ENCODE data around the gene SPTB.

SPTB gene

GRCh38 chr14:64718762-64719161, 160.9 kb downstream of the SPTB start:
- Histone ChIP-seq H4K20me1 (ENCODE audit: insufficient read depth, low read length) (no peaks in the 10 kb centered on the region), H2AFZ (ENCODE audit: low read length) (no peak overlapping the region), H3K9ac (ENCODE audit: low read length) (no peak overlapping the region), H3K27me3 (replicated peaks; ENCODE audit: insufficient read depth, low read length) (no peaks in the 10 kb centered on the region), H3K4me1 (ENCODE audit: low read length) (no peaks in the 10 kb centered on the region), H3K27ac (ENCODE audit: low read length) (no peak overlapping the region), H3K79me2 (ENCODE audit: low read length) (no peaks in the 10 kb centered on the region), H3K9me2 (replicated peaks; ENCODE audit: insufficient read depth, low read length) (no peaks in the 10 kb centered on the region), H3K9me3 (replicated peaks; ENCODE audit: insufficient read depth, low read length) (no peaks in the 10 kb centered on the region), H3K36me3 (replicated peaks; ENCODE audit: insufficient read depth, low read length) (no peaks in the 10 kb centered on the region), H3K4me3 (ENCODE audit: low read length) (no peak overlapping the region), H3K4me2 (ENCODE audit: low read depth, low read length) (no peak overlapping the region), H3F3A (ENCODE audit: insufficient read depth, low read length) (no peaks in the 10 kb centered on the region)
- TF ChIP-seq CTCF (IDR thresholded peaks at IDR 0.05; ENCODE audit: low read length) (no peak), EZH2phosphoT487 (IDR thresholded peaks at IDR 0.05; ENCODE audit: low read length) (no peak), EZH2 (optimal IDR thresholded peaks at IDR 0.05; ENCODE audit: low read depth, low read length) (no peak)
- DNase-seq, result no peak

GRCh38 chr14:64717870-64718269, 161.8 kb downstream of the SPTB start:
- H3K4me3 ChIP-seq (ENCODE audit: low read length), result no peak overlapping the region
- no peaks in the 10 kb centered on the region for H4K20me1 ChIP-seq (ENCODE audit: insufficient read depth, low read length)
- no peak overlapping the region for H3K4me2 ChIP-seq (ENCODE audit: low read depth, low read length)
- H3K4me1 ChIP-seq (ENCODE audit: low read length), result no peaks in the 10 kb centered on the region
- no peaks in the 10 kb centered on the region for H3F3A ChIP-seq (ENCODE audit: insufficient read depth, low read length)
- H3K9ac ChIP-seq (ENCODE audit: low read length), result no peak overlapping the region
- H2AFZ ChIP-seq (ENCODE audit: low read length), result no peak overlapping the region
- no peak for DNase-seq
- H3K27ac ChIP-seq (ENCODE audit: low read length), result no peak overlapping the region
- no peaks in the 10 kb centered on the region for H3K79me2 ChIP-seq (ENCODE audit: low read length)
- no peaks in the 10 kb centered on the region for H3K27me3 ChIP-seq (replicated peaks; ENCODE audit: insufficient read depth, low read length)
- TF ChIP-seq EZH2phosphoT487 (IDR thresholded peaks at IDR 0.05; ENCODE audit: low read length), result no peak
- no peak for TF ChIP-seq CTCF (IDR thresholded peaks at IDR 0.05; ENCODE audit: low read length)
- no peak for TF ChIP-seq EZH2 (optimal IDR thresholded peaks at IDR 0.05; ENCODE audit: low read depth, low read length)
- H3K9me2 ChIP-seq (replicated peaks; ENCODE audit: insufficient read depth, low read length), result no peaks in the 10 kb centered on the region
- no peaks in the 10 kb centered on the region for H3K36me3 ChIP-seq (replicated peaks; ENCODE audit: insufficient read depth, low read length)
- no peaks in the 10 kb centered on the region for H3K9me3 ChIP-seq (replicated peaks; ENCODE audit: insufficient read depth, low read length)

GRCh38 chr14:64715628-64716412, 163.9 kb downstream of the SPTB start:
- no peaks in the 10 kb centered on the region for H3K36me3 ChIP-seq (replicated peaks; ENCODE audit: insufficient read depth, low read length)
- H3K9ac ChIP-seq (ENCODE audit: low read length), result no peak overlapping the region
- no peaks in the 10 kb centered on the region for H3K9me3 ChIP-seq (replicated peaks; ENCODE audit: insufficient read depth, low read length)
- H2AFZ ChIP-seq (ENCODE audit: low read length), result no peak overlapping the region
- H3K9me2 ChIP-seq (replicated peaks; ENCODE audit: insufficient read depth, low read length), result no peaks in the 10 kb centered on the region
- H3K4me3 ChIP-seq (ENCODE audit: low read length), result no peak overlapping the region
- no peak overlapping the region for H3K27ac ChIP-seq (ENCODE audit: low read length)
- no peaks in the 10 kb centered on the region for H3K79me2 ChIP-seq (ENCODE audit: low read length)
- DNase-seq, result no peak
- no peak overlapping the region for H3K4me2 ChIP-seq (ENCODE audit: low read depth, low read length)
- H3K27me3 ChIP-seq (replicated peaks; ENCODE audit: insufficient read depth, low read length), result no peaks in the 10 kb centered on the region
- H3K4me1 ChIP-seq (ENCODE audit: low read length), result no peaks in the 10 kb centered on the region
- TF ChIP-seq EZH2 (optimal IDR thresholded peaks at IDR 0.05; ENCODE audit: low read depth, low read length) (no peak), CTCF (IDR thresholded peaks at IDR 0.05; ENCODE audit: low read length) (no peak), EZH2phosphoT487 (IDR thresholded peaks at IDR 0.05; ENCODE audit: low read length) (no peak)
- no peaks in the 10 kb centered on the region for H4K20me1 ChIP-seq (ENCODE audit: insufficient read depth, low read length)
- no peaks in the 10 kb centered on the region for H3F3A ChIP-seq (ENCODE audit: insufficient read depth, low read length)
